DOHH2 (cell line): ENCODE data around the gene SLC25A5.

ENCODE experiments used
- H3F3A ChIP-seq: fragments of 200-600 bp; sonication (generic), shearing (Covaris generic); 2 replicates; pipeline ENCODE4 v1.6.0; 2016; ENCODE audit warnings: antibody characterized with exemption, mild to moderate bottlenecking; ENCODE audit not compliant: control insufficient read depth, insufficient read depth
- H3K27ac ChIP-seq: fragments of 200-600 bp; sonication (generic); 2 replicates; pipeline ENCODE4 v1.5.1; 2014; ENCODE audit warnings: low read depth, mild to moderate bottlenecking, low read length, moderate library complexity
- H3K27me3 ChIP-seq: fragments of 200-600 bp; sonication (generic); 2 replicates; pipeline ENCODE4 v1.6.1; 2014; ENCODE audit warnings: mild to moderate bottlenecking, low read length, mixed read lengths; ENCODE audit not compliant: control insufficient read depth
- H3K36me3 ChIP-seq: fragments of 200-600 bp; sonication (generic); 2 replicates; pipeline ENCODE4 v1.6.1; 2014; ENCODE audit warnings: mild to moderate bottlenecking, low read length, moderate library complexity, mixed read lengths; ENCODE audit not compliant: control insufficient read depth
- H3K4me1 ChIP-seq: fragments of 200-600 bp; sonication (generic); 2 replicates; pipeline ENCODE4 v1.6.1; 2014; ENCODE audit warnings: mild to moderate bottlenecking, low read length, mixed read lengths; ENCODE audit not compliant: control insufficient read depth
- H3K4me2 ChIP-seq: fragments of 200-600 bp; sonication (generic); 2 replicates; pipeline ENCODE4 v1.6.0; 2014; ENCODE audit warnings: mild to moderate bottlenecking, low read length, moderate library complexity
- H3K4me3 ChIP-seq: fragments of 200-600 bp; sonication (generic); 2 replicates; pipeline ENCODE4 v1.5.1; 2014; ENCODE audit warnings: mild to moderate bottlenecking, low read length, mixed read lengths
- H3K79me2 ChIP-seq: fragments of 200-600 bp; sonication (generic); 2 replicates; pipeline ENCODE4 v1.6.1; 2014; ENCODE audit warnings: mild to moderate bottlenecking, low read length, mixed read lengths; ENCODE audit not compliant: control insufficient read depth
- H3K9me2 ChIP-seq: fragments of 200-600 bp; sonication (generic); replicated peaks from 2 replicates; pipeline ENCODE4 v1.6.1; 2014; ENCODE audit warnings: mild to moderate bottlenecking, low read length, mixed read lengths; ENCODE audit not compliant: control insufficient read depth
- H3K9me3 ChIP-seq: fragments of 200-600 bp; sonication (generic); 2 replicates; pipeline ENCODE4 v1.6.1; 2014; ENCODE audit warnings: antibody characterized with exemption, low read length, mixed read lengths; ENCODE audit not compliant: control insufficient read depth, insufficient read depth
- H4K20me1 ChIP-seq: fragments of 200-600 bp; sonication (generic); 2 replicates; pipeline ENCODE4 v1.6.0; 2014; ENCODE audit warnings: low read depth, mild to moderate bottlenecking, antibody characterized with exemption, low read length, moderate library complexity; ENCODE audit not compliant: control insufficient read depth, insufficient read depth
- EZH2phosphoT487 ChIP-seq: fragments of 200-600 bp; sonication (generic); IDR thresholded peaks from 2 replicates; pipeline ENCODE4 v1.6.1; 2017; ENCODE audit warnings: borderline replicate concordance, mild to moderate bottlenecking, antibody characterized with exemption, low read length, moderate library complexity, mixed read lengths
- TF ChIP-seq, protein P1 (sequence below): fragments of 200-600 bp; sonication (generic); IDR thresholded peaks from one replicate; pipeline ENCODE4 v1.5.1; 2014; ENCODE audit warnings: antibody characterized with exemption, mild to moderate bottlenecking, low read depth, low read length; ENCODE audit not compliant: poor library complexity, severe bottlenecking

SLC25A5 gene

DNA sequence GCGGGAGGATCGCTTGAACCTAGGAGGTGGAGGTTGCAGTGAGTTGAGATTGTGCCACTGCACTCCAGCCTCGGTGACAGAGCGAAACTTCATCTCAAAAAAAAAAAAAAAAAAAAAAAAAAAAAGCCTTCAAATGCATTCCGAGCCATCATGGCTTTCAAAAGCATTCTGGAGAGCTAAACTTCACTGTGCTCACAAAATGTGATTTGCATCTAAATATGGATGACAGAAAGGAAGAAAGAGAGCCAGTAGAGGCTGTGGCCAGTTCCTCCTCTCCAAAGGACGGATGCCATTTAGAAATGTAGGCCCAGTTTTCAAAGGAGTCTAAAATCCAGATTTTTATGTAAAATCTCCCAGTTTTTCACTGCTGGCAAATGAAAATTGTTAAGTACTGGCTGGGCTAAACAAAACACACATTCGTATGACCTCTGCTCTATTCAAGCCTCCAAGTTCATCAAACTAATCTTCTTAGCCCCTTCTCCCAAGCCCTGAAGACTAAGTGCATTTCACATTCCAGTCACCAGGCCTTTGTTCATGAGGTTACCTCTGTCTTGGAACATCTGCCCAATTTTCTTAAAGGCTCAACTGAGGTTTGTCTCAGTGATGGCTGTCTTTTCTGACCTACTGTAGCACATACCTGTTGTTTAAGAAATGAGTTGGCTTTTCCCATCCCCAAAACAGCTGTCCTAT, 47.1 kb upstream of the SLC25A5 start:
- Histone ChIP-seq H4K20me1 (no peaks in the 10 kb centered on the region), H3K27ac (no peak overlapping the region), H3K79me2 (no peaks in the 10 kb centered on the region), H3K9me3 (no peaks in the 10 kb centered on the region), H3K27me3 (no peaks in the 10 kb centered on the region), H3K36me3 (no peaks in the 10 kb centered on the region), H3K4me2 (no peak overlapping the region), H3K9me2 (no peaks in the 10 kb centered on the region), H3F3A (no peaks in the 10 kb centered on the region), H3K4me1 (peaks cover 7% of the 10 kb centered on the region), H3K4me3 (no peak overlapping the region)
- TF ChIP-seq EZH2phosphoT487, result no peak
- TF ChIP-seq, protein P1, sequence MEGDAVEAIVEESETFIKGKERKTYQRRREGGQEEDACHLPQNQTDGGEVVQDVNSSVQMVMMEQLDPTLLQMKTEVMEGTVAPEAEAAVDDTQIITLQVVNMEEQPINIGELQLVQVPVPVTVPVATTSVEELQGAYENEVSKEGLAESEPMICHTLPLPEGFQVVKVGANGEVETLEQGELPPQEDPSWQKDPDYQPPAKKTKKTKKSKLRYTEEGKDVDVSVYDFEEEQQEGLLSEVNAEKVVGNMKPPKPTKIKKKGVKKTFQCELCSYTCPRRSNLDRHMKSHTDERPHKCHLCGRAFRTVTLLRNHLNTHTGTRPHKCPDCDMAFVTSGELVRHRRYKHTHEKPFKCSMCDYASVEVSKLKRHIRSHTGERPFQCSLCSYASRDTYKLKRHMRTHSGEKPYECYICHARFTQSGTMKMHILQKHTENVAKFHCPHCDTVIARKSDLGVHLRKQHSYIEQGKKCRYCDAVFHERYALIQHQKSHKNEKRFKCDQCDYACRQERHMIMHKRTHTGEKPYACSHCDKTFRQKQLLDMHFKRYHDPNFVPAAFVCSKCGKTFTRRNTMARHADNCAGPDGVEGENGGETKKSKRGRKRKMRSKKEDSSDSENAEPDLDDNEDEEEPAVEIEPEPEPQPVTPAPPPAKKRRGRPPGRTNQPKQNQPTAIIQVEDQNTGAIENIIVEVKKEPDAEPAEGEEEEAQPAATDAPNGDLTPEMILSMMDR, result no peak

DNA sequence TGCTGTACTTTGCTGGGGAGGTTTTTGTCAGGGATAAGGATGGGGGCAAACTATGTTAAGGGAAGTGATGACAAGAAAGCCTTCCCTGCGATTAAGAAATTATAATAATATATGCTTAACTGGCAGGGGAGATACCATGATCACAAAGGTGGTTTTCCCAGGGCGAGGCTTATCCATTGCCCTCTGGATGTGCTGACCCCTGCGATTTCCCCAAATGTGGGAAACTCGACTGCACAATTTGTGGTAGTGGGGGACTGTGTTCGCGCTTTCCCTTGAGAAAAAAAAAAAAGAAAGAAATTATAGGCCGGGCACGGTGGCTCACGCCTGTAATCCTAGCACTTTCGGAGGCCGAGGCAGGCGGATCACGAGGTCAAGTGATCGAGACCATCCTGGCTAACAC, 44.6 kb upstream of the SLC25A5 start:
- TF ChIP-seq, protein P1, result no peak
- no peak for TF ChIP-seq EZH2phosphoT487
- Histone ChIP-seq H4K20me1 (no peaks in the 10 kb centered on the region), H3F3A (no peaks in the 10 kb centered on the region), H3K4me3 (no peak overlapping the region), H3K9me3 (no peaks in the 10 kb centered on the region), H3K27me3 (no peaks in the 10 kb centered on the region), H3K9me2 (no peaks in the 10 kb centered on the region), H3K27ac (no peak overlapping the region), H3K4me2 (no peak overlapping the region), H3K36me3 (no peaks in the 10 kb centered on the region), H3K4me1 (peaks cover 22% of the 10 kb centered on the region), H3K79me2 (no peaks in the 10 kb centered on the region)

DNA sequence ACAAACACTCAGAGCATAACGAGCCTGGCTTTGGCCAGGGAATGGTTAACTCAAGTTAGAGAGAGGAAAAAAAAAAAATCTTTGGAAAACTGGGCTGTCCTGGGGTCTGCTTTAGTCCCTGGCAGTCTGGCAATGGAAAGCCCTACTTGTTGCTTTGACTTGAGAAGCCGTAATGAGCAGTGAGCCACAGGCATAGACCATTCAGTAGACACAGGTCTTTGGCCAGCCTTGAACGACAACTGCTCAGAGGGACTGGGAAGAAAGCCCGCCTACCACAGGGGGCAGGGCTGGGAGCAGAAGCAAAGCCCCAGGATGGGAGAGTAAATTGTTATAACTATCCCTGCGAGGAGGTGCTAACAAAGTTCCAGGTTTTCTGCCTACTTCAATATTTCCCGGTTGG, 43.2 kb upstream of the SLC25A5 start:
- Histone ChIP-seq H3K27ac (no peak overlapping the region), H3K27me3 (no peaks in the 10 kb centered on the region), H3F3A (no peaks in the 10 kb centered on the region), H3K4me3 (no peak overlapping the region), H4K20me1 (no peaks in the 10 kb centered on the region), H3K9me2 (no peaks in the 10 kb centered on the region), H3K4me1 (peaks cover 22% of the 10 kb centered on the region), H3K36me3 (no peaks in the 10 kb centered on the region), H3K4me2 (no peak overlapping the region), H3K79me2 (no peaks in the 10 kb centered on the region), H3K9me3 (no peaks in the 10 kb centered on the region)
- TF ChIP-seq, protein P1, result no peak
- TF ChIP-seq EZH2phosphoT487, result no peak
